GM12875 (cell line): ENCODE results near the gene PITX1.

Experiments
- H3K4me3 ChIP-seq: one replicate; pipeline ENCODE4 v1.5.1; 2011; ENCODE audit warnings: low read depth, low read length, control low read depth
- CTCF ChIP-seq: IDR thresholded peaks from 2 replicates; pipeline ENCODE4 v1.5.1; 2011; ENCODE audit warnings: low read depth, mild to moderate bottlenecking, control low read depth, inconsistent platforms, low read length, moderate library complexity, borderline replicate concordance; ENCODE audit not compliant: insufficient read depth

Gene PITX1

DNA sequence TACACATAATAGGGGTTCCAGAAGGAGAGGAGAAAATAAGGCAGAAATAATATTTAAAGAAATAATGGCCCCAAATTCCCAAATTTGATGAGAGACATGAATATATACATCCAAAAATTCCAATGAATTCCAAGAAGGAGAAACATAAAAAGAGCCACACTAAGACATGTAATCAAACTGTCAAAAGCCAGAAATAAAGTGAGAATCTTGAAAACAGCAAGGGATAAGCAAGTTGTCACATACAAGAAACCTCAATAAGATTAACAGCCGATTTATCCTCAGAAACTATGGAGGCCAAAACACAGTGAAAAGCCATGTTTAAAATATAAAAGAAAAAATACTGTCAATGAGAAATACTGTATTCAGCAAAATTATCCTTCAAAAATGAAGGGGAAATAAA lies 51.8 kb downstream of the PITX1 start:
- no peak for TF ChIP-seq CTCF
- no peak overlapping the region for H3K4me3 ChIP-seq

DNA sequence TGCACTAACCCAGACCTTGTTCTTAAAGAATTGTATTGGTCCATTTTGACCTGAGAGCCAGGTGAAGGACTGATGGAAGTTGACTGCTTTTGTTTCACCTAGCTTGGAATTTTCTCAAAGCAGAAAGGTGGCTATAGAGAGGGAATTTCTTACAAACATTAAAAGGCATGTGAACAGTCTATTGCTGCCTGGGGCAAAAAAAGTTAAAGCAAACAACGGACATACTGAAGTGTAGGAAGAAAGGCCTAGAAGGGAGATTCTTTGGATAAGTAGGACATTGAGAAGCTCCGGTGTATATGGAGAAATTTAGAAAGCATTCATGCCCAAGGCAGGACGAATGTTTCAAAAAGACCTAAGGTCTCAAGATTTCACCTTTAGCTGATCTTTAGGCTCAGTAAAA lies 54.6 kb downstream of the PITX1 start:
- no peak for TF ChIP-seq CTCF
- no peak overlapping the region for H3K4me3 ChIP-seq
